ENCODE data around the gene MRPL10.

GRCh38 chr17:47811709-47812108 lies 19.6 kb downstream of the MRPL10 start:
- TF ChIP-seq CTCF (IDR thresholded peaks at IDR 0.05) (no peak), EP300 (IDR thresholded peaks at IDR 0.05) (no peak)
